Glutamatergic neuron (in vitro differentiated cells): ENCODE results near the gene RPEL1. TPM values are rescaled to one million over a fixed set of nuclear protein-coding genes. Genes with fewer than 3 reads are reported as not detected.
"Not testable (repeated sequence)": the region's sequence is repeated elsewhere in the genome, so short reads cannot be mapped to it uniquely, and the experiment has no call there.

ENCODE experiments used
- DNase-seq: peaks from one replicate; pipeline ENCODE4 v3.0.0; 2022
- H3K27ac Mint-ChIP-seq: one replicate; pipeline ENCODE4 v1.8.0; 2020; ENCODE audit warnings: mild to moderate bottlenecking, mixed read lengths, inconsistent platforms; ENCODE audit not compliant: unreplicated experiment
- H3K27me3 Mint-ChIP-seq: one replicate; pipeline ENCODE4 v1.8.0; 2020; ENCODE audit warnings: mild to moderate bottlenecking, moderate library complexity, mixed read lengths, inconsistent platforms; ENCODE audit not compliant: unreplicated experiment
- H3K36me3 Mint-ChIP-seq: one replicate; pipeline ENCODE4 v1.8.0; 2020; ENCODE audit warnings: mild to moderate bottlenecking, mixed read lengths, inconsistent platforms; ENCODE audit not compliant: unreplicated experiment
- H3K4me1 Mint-ChIP-seq: one replicate; pipeline ENCODE4 v1.8.0; 2020; ENCODE audit warnings: mild to moderate bottlenecking, low read depth, mixed read lengths, inconsistent platforms; ENCODE audit not compliant: unreplicated experiment
- H3K4me3 Mint-ChIP-seq: one replicate; pipeline ENCODE4 v1.8.0; 2020; ENCODE audit warnings: mild to moderate bottlenecking, mixed read lengths, inconsistent platforms; ENCODE audit not compliant: unreplicated experiment
- H3K9me3 Mint-ChIP-seq: one replicate; pipeline ENCODE4 v1.8.0; 2020; ENCODE audit warnings: mild to moderate bottlenecking, moderate library complexity, mixed read lengths, inconsistent platforms; ENCODE audit not compliant: unreplicated experiment
- total RNA-seq: library from RNA; stranded (reverse); fragmentation: NEBNext Ultra II Directional; extraction: Animal tissue kit (Norgen Biotek cat#: 25700); gene quantifications from one replicate; pipeline ENCODE4 v1.2.1, GENCODE V29; 2021; ENCODE audit not compliant: unreplicated experiment
- TF ChIP-seq, protein P1 (sequence below): fragments of 200-600 bp; sonication (generic); IDR thresholded peaks from one replicate; pipeline ENCODE4 v1.5.0; 2021; ENCODE audit not compliant: partially characterized antibody, unreplicated experiment

Gene RPEL1
- total RNA-seq, 1 donor from 2014 or later = not detected

DNA sequence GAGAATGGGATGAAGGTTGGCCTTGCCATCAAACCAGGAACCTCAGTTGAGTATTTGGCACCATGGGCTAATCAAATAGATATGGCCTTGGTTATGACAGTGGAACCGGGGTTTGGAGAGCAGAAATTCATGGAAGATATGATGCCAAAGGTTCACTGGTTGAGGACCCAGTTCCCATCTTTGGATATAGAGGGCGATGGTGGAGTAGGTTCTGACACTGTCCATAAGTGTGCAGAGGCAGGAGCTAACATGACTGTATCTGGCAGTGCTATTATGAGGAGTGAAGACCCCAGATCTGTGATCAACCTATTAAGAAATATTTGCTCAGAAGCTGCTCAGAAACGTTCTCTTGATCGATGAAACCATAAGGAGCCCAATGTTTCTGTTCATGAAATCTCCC is 637 bp downstream of the RPEL1 start:
- DNase-seq = no peak
- TF ChIP-seq, protein P1, sequence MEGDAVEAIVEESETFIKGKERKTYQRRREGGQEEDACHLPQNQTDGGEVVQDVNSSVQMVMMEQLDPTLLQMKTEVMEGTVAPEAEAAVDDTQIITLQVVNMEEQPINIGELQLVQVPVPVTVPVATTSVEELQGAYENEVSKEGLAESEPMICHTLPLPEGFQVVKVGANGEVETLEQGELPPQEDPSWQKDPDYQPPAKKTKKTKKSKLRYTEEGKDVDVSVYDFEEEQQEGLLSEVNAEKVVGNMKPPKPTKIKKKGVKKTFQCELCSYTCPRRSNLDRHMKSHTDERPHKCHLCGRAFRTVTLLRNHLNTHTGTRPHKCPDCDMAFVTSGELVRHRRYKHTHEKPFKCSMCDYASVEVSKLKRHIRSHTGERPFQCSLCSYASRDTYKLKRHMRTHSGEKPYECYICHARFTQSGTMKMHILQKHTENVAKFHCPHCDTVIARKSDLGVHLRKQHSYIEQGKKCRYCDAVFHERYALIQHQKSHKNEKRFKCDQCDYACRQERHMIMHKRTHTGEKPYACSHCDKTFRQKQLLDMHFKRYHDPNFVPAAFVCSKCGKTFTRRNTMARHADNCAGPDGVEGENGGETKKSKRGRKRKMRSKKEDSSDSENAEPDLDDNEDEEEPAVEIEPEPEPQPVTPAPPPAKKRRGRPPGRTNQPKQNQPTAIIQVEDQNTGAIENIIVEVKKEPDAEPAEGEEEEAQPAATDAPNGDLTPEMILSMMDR = no peak
- Mint-ChIP-seq H3K27ac (no peak overlapping the region), H3K9me3 (peaks cover 2% of the 10 kb centered on the region), H3K4me3 (no peak overlapping the region), H3K4me1 (no peaks in the 10 kb centered on the region), H3K27me3 (peaks cover 5% of the 10 kb centered on the region), H3K36me3 (no peaks in the 10 kb centered on the region)

DNA sequence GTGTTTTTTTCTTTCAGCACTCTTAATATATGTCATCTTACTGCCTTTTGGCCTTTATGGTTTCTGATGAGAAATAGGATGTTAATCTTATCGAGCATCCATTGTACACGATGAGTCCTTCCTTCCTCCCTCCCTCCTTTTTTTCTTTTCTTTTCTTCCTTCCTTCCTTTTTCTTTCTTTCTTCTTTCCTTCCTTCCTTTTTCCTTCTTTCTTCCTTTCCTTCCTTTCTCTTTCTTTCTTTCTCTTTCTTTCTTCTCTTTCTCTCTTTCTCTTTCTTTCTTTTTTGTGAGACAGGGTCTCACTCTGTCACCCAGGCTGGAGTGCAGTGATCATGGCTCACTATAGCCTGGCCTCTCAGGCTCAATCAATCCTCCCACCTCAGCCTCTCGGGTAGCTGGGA is 8.4 kb downstream of the RPEL1 start:
- Mint-ChIP-seq H3K4me3 (no peak overlapping the region), H3K27me3 (peaks cover 9% of the 10 kb centered on the region), H3K4me1 (no peaks in the 10 kb centered on the region), H3K36me3 (peaks cover 5% of the 10 kb centered on the region), H3K9me3 (peaks cover 4% of the 10 kb centered on the region), H3K27ac (no peak overlapping the region)
- TF ChIP-seq, protein P1 = no peak
- no peak for DNase-seq

DNA sequence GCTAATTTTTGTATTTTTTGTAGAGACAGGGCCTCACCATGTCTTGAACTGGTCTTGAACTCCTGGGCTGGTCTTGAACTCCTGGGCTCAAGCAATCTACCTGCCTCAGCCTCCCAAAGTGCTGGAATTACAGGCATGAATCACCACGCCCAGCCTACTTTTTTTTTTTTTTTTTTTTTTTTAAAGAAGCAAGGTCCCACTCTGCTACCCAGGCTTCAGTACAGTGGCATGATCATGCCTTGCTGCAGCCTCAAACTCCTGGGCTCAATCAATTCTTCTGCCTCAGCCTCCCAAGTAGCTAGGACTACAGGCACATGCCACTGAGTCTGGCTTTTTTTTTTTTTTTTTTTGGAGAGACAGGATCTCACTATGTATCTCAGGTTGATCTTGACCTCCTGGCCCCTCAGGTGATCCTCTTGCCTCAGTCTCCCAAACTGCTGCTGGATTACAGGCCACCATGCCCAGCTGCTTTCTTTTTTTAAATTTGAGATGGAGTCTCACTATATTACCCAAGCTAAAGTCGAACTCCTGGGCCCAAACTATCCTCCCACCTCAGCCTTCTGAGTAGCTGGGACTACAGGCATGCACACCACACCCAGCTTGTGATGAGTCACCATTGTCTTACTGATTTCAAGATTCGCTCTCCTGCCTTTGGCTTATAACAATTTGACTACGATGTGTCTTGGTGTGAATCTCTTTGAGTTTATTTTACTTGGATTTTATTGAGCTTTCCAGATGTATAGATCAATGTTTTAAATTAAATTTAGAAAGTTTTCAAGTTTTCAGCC is 9.0 kb downstream of the RPEL1 start:
- H3K4me1 Mint-ChIP-seq = no peaks in the 10 kb centered on the region
- TF ChIP-seq, protein P1 = no peak
- DNase-seq = no peak
- peaks cover 6% of the 10 kb centered on the region for H3K9me3 Mint-ChIP-seq
- no peak overlapping the region for H3K27ac Mint-ChIP-seq
- no peak overlapping the region for H3K4me3 Mint-ChIP-seq
- H3K27me3 Mint-ChIP-seq = peaks cover 8% of the 10 kb centered on the region
- peaks cover 8% of the 10 kb centered on the region for H3K36me3 Mint-ChIP-seq

DNA sequence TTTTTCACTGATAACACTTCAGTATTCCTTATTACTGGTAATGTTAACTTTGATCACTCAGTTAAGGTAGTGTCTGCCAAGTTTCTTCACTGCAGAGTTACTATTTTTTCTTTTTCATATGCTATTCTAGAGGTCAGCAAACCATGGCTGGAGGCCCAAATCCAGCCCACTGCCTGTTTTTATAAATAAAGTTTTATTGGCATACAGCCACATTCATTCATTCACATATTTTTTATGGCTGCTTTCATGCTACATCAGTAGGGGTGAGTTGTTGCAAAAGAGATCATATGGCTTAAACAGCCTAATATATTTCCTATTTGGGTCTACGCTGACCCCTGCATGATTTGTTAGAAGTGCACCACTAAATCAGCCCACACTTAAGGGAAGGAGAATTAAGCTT is 10.9 kb downstream of the RPEL1 start:
- Mint-ChIP-seq H3K36me3 (peaks cover 21% of the 10 kb centered on the region), H3K27ac (no peak overlapping the region), H3K9me3 (peaks cover 6% of the 10 kb centered on the region), H3K4me3 (no peak overlapping the region), H3K27me3 (peaks cover 2% of the 10 kb centered on the region), H3K4me1 (no peaks in the 10 kb centered on the region)
- DNase-seq = no peak
- TF ChIP-seq, protein P1 = no peak

DNA sequence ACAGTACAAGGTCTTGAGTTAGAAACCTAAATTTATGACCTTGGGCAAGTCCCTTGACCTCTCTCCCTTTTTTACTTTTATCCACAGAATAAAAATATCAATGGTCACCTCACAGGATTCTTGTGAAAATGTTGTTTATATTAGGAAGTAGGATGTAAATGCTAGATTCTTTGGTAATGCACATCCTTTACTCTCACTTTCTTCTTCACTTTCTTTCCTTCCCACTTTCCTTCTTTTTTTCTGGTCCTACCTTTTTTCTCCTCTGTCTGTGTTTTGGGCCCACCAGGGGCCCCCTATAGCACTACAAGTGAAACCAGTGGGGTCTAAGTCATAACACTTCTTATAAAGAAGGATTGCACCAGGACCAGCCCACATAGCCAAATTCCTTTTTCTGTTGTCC is 12.1 kb downstream of the RPEL1 start:
- Mint-ChIP-seq H3K36me3 (peaks cover 26% of the 10 kb centered on the region), H3K9me3 (peaks cover 6% of the 10 kb centered on the region), H3K27me3 (peaks cover 2% of the 10 kb centered on the region), H3K27ac (no peak overlapping the region), H3K4me1 (no peaks in the 10 kb centered on the region), H3K4me3 (no peak overlapping the region)
- no peak for DNase-seq
- TF ChIP-seq, protein P1 = no peak

DNA sequence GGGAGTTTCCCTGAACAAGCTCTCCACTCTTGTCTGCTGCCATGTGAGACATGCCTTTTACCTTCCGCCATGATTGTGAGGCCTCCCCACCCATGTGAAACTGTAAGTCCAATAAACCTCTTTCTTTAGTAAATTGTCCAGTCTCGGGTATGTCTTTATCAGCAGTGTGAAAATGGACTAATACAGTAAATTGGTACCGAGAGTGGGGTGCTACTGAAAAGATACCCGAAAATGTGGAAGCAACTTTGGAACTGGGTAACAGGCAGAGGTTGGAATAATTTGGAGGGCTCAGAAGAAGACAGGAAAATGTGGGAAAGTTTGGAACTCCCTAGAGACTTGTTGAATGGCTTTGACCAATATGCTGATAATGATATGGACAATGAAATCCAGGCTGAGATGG is 13.2 kb downstream of the RPEL1 start:
- H3K27me3 Mint-ChIP-seq, H3K9me3 Mint-ChIP-seq, DNase-seq, H3K27ac Mint-ChIP-seq, H3K4me3 Mint-ChIP-seq, H3K4me1 Mint-ChIP-seq: not testable (repeated sequence)
- H3K36me3 Mint-ChIP-seq = peaks cover 26% of the 10 kb centered on the region
